Measurements from ENCODE around the gene ECT2L.

Gene ECT2L

DNA sequence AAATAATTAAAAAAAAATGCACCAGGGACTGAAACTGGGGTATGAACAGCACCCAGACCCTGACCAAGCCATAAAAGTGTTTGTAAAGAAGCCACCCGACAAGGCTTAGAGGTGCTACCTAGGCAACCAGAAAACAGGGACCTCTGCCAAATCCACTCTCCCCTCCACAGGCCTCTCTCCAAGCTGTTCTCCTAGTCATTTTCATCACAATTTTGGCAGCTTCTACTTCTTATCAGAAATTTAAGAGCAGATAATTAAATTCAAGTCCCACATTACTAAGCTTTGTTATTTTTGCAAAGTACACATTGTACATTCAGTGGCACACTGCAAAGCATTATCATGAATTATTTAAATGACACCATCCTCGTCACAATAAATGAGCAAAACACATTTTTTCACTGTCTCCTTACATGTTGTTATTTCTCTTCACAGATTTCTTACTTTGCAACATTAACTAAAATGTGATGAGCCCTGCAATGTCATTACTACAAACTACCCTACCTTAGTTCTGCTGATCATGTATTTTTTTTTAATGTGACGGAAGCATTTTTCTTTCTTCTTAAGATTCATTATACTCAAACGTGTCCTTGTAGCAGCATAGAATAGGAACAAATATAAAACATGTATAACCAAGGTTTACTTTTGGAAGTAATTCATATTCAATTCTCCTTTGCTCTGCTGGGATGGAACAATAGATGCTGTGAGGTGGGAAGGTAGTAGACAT lies 38.1 kb downstream of the ECT2L start:
- Mint-ChIP-seq H3K9me3 (peaks cover 11% of the 10 kb centered on the region), H3K4me1 (peaks cover 5% of the 10 kb centered on the region), H3K27me3 (ENCODE audit: low read depth, poor library complexity) (peaks cover 7% of the 10 kb centered on the region), H3K4me3 (no peak overlapping the region), H3K36me3 (ENCODE audit: low read depth) (no peaks in the 10 kb centered on the region), H3K27ac (no peak overlapping the region)
- DNase-seq: no peak
- TF ChIP-seq, protein P1, sequence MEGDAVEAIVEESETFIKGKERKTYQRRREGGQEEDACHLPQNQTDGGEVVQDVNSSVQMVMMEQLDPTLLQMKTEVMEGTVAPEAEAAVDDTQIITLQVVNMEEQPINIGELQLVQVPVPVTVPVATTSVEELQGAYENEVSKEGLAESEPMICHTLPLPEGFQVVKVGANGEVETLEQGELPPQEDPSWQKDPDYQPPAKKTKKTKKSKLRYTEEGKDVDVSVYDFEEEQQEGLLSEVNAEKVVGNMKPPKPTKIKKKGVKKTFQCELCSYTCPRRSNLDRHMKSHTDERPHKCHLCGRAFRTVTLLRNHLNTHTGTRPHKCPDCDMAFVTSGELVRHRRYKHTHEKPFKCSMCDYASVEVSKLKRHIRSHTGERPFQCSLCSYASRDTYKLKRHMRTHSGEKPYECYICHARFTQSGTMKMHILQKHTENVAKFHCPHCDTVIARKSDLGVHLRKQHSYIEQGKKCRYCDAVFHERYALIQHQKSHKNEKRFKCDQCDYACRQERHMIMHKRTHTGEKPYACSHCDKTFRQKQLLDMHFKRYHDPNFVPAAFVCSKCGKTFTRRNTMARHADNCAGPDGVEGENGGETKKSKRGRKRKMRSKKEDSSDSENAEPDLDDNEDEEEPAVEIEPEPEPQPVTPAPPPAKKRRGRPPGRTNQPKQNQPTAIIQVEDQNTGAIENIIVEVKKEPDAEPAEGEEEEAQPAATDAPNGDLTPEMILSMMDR (IDR thresholded peaks at IDR 0.05): no peak

DNA sequence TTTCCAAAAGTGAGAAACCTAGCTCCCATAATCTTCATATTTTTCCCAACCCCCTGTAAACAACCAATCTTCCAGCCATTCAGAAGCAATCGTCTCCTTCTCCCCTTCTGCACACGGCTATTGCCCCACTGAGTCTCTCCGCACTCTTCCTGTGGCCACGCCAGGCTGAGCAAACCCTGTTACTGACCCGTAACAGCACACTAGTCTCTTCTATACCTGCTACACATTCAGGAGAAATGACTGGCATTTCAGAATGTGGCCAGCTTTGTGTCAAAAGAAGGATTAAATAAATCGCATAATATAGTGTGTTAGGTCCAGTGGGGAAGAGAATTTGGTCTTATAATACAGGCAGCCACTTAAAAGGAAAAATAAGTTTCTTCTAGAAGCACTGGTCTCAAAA lies 41.4 kb downstream of the ECT2L start:
- Mint-ChIP-seq H3K4me3 (no peak overlapping the region), H3K4me1 (peaks cover 5% of the 10 kb centered on the region), H3K27me3 (ENCODE audit: low read depth, poor library complexity) (peaks cover 5% of the 10 kb centered on the region), H3K27ac (no peak overlapping the region), H3K36me3 (ENCODE audit: low read depth) (no peaks in the 10 kb centered on the region), H3K9me3 (peaks cover 14% of the 10 kb centered on the region)
- no peak for DNase-seq
- TF ChIP-seq, protein P1 (IDR thresholded peaks at IDR 0.05): no peak

DNA sequence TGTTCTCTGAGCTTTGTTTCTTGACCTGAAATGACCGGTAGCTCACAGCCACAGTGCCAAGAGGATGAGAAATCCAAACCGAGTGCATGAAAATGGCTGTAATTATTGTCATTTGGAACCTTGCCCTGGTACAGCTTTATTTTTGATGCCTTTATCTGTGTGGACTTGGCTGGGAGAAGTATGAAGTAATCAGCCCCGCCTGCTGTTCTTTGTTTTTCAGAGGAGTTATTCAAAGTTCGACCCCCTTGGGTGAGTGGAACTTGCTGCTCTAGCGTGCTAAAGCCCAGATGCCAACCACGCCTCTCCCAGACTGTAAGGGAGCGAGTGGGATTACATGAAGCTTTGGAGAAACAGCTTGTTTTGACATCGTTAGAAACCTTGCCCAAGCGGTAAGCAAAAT lies 48.3 kb downstream of the ECT2L start:
- Mint-ChIP-seq H3K4me3 (no peak overlapping the region), H3K27me3 (ENCODE audit: low read depth, poor library complexity) (no peaks in the 10 kb centered on the region), H3K4me1 (no peaks in the 10 kb centered on the region), H3K27ac (no peak overlapping the region), H3K9me3 (peaks cover 7% of the 10 kb centered on the region), H3K36me3 (ENCODE audit: low read depth) (no peaks in the 10 kb centered on the region)
- DNase-seq: no peak
- TF ChIP-seq, protein P1 (IDR thresholded peaks at IDR 0.05): no peak

DNA sequence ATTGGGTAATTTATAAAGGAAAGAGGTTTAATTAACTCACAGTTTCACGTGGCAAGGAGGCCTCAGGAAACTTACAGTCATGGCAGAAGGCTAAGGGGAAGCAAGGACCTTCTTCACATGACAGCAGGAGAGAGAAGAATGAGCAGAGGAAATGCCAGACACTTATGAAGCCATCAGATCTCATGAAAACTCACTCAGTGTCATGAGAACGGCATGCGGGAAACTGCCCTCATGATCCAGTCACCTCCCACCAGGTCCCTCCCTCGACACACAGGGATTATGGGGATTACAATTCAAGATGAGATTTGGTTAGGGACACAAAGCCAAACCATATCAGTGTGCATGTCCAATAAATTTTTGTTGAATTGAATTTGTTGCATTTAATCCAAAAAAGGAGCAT lies 52.0 kb downstream of the ECT2L start:
- H3K4me1 Mint-ChIP-seq: no peaks in the 10 kb centered on the region
- H3K27ac Mint-ChIP-seq: no peak overlapping the region
- no peak for DNase-seq
- H3K27me3 Mint-ChIP-seq (ENCODE audit: low read depth, poor library complexity): no peaks in the 10 kb centered on the region
- H3K36me3 Mint-ChIP-seq (ENCODE audit: low read depth): no peaks in the 10 kb centered on the region
- TF ChIP-seq, protein P1 (IDR thresholded peaks at IDR 0.05): no peak
- no peaks in the 10 kb centered on the region for H3K9me3 Mint-ChIP-seq
- no peak overlapping the region for H3K4me3 Mint-ChIP-seq

DNA sequence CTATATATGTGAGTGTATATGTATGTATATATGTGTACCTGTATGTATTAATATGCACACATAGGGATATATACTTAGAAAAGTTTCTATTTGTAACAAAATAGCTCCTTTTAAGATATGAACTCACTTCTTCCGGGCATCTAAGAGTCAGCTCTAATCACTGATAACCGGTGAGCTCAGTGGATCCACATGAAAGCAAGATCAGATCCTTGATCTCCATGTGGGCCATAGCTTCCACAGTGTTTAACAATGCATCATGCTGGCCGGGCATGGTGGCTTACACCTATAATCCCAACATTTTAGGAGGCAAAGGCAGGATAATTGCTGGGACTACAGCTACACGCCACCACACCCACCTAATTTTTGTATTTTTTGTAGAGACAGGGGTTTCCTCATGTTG lies 52.6 kb downstream of the ECT2L start:
- H3K27me3 Mint-ChIP-seq (ENCODE audit: low read depth, poor library complexity): no peaks in the 10 kb centered on the region
- TF ChIP-seq, protein P1 (IDR thresholded peaks at IDR 0.05): no peak
- DNase-seq: no peak
- no peaks in the 10 kb centered on the region for H3K4me1 Mint-ChIP-seq
- H3K27ac Mint-ChIP-seq: no peak overlapping the region
- H3K4me3 Mint-ChIP-seq: no peak overlapping the region
- H3K9me3 Mint-ChIP-seq: no peaks in the 10 kb centered on the region
- H3K36me3 Mint-ChIP-seq (ENCODE audit: low read depth): no peaks in the 10 kb centered on the region

DNA sequence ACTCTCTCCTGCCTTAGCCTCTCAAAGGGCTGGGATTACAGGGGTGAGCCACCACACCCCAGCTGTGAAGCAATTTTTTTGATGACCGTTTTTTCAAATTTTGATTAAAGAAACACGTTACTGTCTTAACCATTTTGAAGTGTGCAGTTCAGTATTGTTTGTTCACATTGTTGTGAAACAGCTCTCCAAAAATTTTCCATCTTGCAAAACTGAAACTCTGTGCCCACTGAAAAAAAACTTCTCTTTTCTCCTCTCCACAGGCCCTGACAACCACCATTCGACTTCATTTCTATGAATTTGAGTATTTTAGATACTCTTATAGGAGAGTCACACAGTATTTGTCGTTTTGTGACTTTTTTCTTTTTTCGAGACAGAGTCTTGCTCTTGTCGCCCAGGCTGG lies 53.9 kb downstream of the ECT2L start:
- no peak for DNase-seq
- no peaks in the 10 kb centered on the region for H3K4me1 Mint-ChIP-seq
- H3K27ac Mint-ChIP-seq: no peak overlapping the region
- TF ChIP-seq, protein P1 (IDR thresholded peaks at IDR 0.05): no peak
- no peak overlapping the region for H3K4me3 Mint-ChIP-seq
- H3K36me3 Mint-ChIP-seq (ENCODE audit: low read depth): no peaks in the 10 kb centered on the region
- H3K9me3 Mint-ChIP-seq: no peaks in the 10 kb centered on the region
- H3K27me3 Mint-ChIP-seq (ENCODE audit: low read depth, poor library complexity): no peaks in the 10 kb centered on the region
